HL-60 (cell line): ENCODE data around the gene RASSF8.

ENCODE experiments used
- DNase-seq, 2 experiments: peaks; one replicate each; pipeline ENCODE4 v3.0.0-alpha.2; 2010 to 2020; ENCODE audit warnings: low read depth in 1 of 2, low spot score in 1 of 2
- H3K27ac ChIP-seq: fragments of 250-450 bp; sonication (Bioruptor Pico); replicated peaks from 2 replicates; pipeline ENCODE4 v1.5.1; 2020; ENCODE audit warnings: mild to moderate bottlenecking, moderate library complexity
- H3K27me3 ChIP-seq: fragments of 250-450 bp; sonication (Bioruptor Pico); 2 replicates; pipeline ENCODE4 v1.5.1; 2021; ENCODE audit warnings: mild to moderate bottlenecking, moderate library complexity; ENCODE audit not compliant: insufficient read depth, poor library complexity, severe bottlenecking
- H3K4me3 ChIP-seq: replicated peaks from 2 replicates; pipeline ENCODE4 v1.5.1; 2011; ENCODE audit warnings: mild to moderate bottlenecking, control low read depth, low read length; ENCODE audit not compliant: insufficient read depth
- GABPA ChIP-seq: IDR thresholded peaks from 2 replicates; pipeline ENCODE4 v1.6.1; 2012; ENCODE audit warnings: low read depth
- POLR2AphosphoS5 ChIP-seq: IDR thresholded peaks from 2 replicates; pipeline ENCODE4 v1.6.1; 2012; ENCODE audit warnings: low read depth
- REST ChIP-seq: IDR thresholded peaks from 2 replicates; pipeline ENCODE4 v1.6.1; 2012; ENCODE audit warnings: low read depth; ENCODE audit not compliant: insufficient replicate concordance
- SPI1 ChIP-seq: IDR thresholded peaks from 2 replicates; pipeline ENCODE4 v1.6.1; 2012; ENCODE audit warnings: low read depth, mild to moderate bottlenecking, borderline replicate concordance
- TF ChIP-seq, protein P1 (sequence below): IDR thresholded peaks from one replicate; pipeline ENCODE4 v1.5.1; 2011; ENCODE audit warnings: low read length, control low read depth, inconsistent platforms; ENCODE audit not compliant: insufficient read depth

RASSF8 gene

DNA sequence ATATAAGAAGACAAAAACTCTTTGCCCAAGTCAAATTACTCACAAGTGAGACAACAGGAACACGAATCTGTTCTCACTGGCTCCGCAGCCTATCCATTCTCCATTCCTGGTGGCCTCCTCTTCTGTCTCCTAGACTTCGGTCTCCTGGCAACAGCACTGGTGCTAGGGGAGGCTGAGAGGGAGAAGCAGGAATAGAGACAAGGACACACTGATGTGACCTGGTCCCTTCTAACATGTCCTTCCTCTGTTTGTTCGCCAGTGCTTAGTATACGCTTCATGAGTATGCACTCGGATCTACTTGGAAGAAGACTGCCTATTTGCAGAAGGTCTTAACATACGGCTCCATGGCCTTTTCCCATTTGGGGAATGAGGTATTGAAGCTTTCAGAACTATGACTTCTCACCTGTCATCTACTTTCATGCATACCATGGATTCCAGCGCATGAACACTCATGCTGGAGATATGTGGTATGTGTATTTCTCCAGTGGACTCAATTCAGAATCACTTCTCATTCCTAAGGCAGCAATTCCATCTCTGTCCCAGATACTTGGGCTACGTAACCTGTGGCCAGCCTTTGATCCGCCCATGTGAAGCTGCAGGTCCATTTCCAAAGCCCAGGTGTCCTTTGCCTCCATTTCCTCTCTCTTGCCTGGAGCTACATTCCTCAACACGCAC lies 132.5 kb downstream of the RASSF8 start:
- Histone ChIP-seq H3K4me3 (no peak overlapping the region), H3K27me3 (no peaks in the 10 kb centered on the region), H3K27ac (no peak overlapping the region)
- TF ChIP-seq, protein P1, sequence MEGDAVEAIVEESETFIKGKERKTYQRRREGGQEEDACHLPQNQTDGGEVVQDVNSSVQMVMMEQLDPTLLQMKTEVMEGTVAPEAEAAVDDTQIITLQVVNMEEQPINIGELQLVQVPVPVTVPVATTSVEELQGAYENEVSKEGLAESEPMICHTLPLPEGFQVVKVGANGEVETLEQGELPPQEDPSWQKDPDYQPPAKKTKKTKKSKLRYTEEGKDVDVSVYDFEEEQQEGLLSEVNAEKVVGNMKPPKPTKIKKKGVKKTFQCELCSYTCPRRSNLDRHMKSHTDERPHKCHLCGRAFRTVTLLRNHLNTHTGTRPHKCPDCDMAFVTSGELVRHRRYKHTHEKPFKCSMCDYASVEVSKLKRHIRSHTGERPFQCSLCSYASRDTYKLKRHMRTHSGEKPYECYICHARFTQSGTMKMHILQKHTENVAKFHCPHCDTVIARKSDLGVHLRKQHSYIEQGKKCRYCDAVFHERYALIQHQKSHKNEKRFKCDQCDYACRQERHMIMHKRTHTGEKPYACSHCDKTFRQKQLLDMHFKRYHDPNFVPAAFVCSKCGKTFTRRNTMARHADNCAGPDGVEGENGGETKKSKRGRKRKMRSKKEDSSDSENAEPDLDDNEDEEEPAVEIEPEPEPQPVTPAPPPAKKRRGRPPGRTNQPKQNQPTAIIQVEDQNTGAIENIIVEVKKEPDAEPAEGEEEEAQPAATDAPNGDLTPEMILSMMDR = no peak
- TF ChIP-seq POLR2AphosphoS5 (no peak), REST (no peak)
- no peak for DNase-seq

DNA sequence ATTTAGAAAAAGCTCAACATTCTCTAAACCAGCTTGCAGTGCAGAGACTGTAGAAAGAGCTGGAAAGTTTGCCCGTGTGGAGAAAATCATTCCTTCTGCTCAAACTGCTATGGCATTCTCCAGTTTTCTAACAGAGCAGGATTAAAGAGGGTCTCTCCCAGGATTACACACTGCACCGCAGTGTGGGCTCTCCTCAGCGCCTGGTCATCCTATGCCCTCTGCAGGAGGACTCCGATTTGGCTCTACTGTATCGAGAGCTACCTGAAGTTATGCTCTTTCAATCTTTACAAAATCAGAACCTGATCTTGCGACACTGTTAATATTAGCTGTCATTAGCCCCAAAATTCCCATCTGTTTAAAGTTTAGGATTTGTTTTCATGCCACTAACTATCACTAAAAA lies 133.3 kb downstream of the RASSF8 start:
- TF ChIP-seq GABPA = no peak
- TF ChIP-seq, protein P1 = no peak
- TF ChIP-seq SPI1 = no peak
- TF ChIP-seq POLR2AphosphoS5 = no peak
- no peak for TF ChIP-seq REST
- DNase-seq = no peak
- H3K4me3 ChIP-seq = no peak overlapping the region
- H3K27ac ChIP-seq = no peak overlapping the region
- H3K27me3 ChIP-seq = no peaks in the 10 kb centered on the region

DNA sequence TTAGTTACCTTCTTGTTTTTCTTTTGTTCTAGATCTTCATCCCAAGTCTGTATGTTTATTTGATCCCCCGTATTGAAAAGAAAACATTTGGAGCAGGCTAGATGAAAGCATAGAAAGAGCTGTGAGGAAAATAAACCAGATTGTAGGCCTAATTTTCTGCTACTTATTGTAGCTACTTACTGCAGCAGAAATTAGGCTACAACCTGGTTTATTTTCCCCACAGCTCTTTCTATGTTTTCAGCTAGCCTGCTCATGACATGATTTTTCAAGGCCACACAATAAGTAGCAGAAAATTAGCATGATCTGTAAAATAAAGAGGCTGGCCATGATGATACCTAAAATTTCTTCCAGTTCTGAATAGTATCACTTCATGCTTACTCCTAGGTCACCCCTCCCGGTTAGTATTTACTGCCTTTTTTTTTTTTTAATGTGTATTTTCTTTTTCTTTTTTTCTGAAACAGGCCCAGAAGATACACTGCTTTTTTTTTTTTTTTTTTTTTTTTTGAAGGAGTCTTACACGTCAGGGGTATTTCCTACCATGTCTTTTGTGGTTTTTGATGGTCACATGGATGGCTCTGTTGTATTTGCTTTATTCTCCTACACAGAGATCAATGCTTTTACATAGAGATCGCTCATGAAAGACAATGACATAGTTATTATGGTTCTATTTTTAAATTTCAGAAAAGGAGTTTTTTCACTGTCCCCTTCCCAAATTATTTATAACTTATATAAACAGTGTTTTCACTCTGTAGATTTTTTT lies 134.0 kb downstream of the RASSF8 start:
- TF ChIP-seq GABPA (no peak), SPI1 (no peak), REST (no peak), POLR2AphosphoS5 (no peak)
- TF ChIP-seq, protein P1 = no peak
- no peak for DNase-seq

More for the DNA sequence above, 134.0 kb downstream of the RASSF8 start:
- no peaks in the 10 kb centered on the region for H3K27me3 ChIP-seq
- H3K4me3 ChIP-seq = no peak overlapping the region
- H3K27ac ChIP-seq = no peak overlapping the region
